Stimulated activated naive CD4-positive, alpha-beta T cell (primary cell): Measurements from ENCODE around the gene PPFIA1.

Experiments
- DNase-seq, 6 experiments: peaks; one replicate each; lab custom pipeline; 2025; lab: John Stamatoyannopoulos, UW

PPFIA1 gene

GRCh38 chr11:70297341-70297740, 26.9 kb downstream of the PPFIA1 start:
- no peak for DNase-seq

- DNase-seq, result no peak
Measured at GRCh38 chr11:70298243-70298915, 27.9 kb downstream of the PPFIA1 start.

- no peak for DNase-seq
Measured at GRCh38 chr11:70299636-70300035, 29.1 kb downstream of the PPFIA1 start.

GRCh38 chr11:70301191-70301590, 30.7 kb downstream of the PPFIA1 start:
- no peak for DNase-seq

GRCh38 chr11:70301721-70302418, 31.4 kb downstream of the PPFIA1 start:
- DNase-seq, result no peak

GRCh38 chr11:70302419-70302752, 31.9 kb downstream of the PPFIA1 start:
- DNase-seq, result no peak

- DNase-seq, result no peak
Measured at GRCh38 chr11:70303070-70303469, 32.6 kb downstream of the PPFIA1 start.

GRCh38 chr11:70304208-70304603, 33.7 kb downstream of the PPFIA1 start:
- DNase-seq, result no peak

GRCh38 chr11:70305501-70305900, 35.0 kb downstream of the PPFIA1 start:
- DNase-seq, result no peak

GRCh38 chr11:70306586-70307033, 36.1 kb downstream of the PPFIA1 start:
- DNase-seq, result no peak

- no peak for DNase-seq
Measured at GRCh38 chr11:70307176-70307575, 36.7 kb downstream of the PPFIA1 start.

GRCh38 chr11:70311616-70312015, 41.1 kb downstream of the PPFIA1 start:
- DNase-seq, result no peak

- DNase-seq, result no peak
Measured at GRCh38 chr11:70312401-70313357, 42.2 kb downstream of the PPFIA1 start.

- no peak for DNase-seq
Measured at GRCh38 chr11:70313945-70314344, 43.5 kb downstream of the PPFIA1 start.

GRCh38 chr11:70314730-70315129, 44.2 kb downstream of the PPFIA1 start:
- no peak for DNase-seq

- no peak for DNase-seq
Measured at GRCh38 chr11:70315716-70316115, 45.2 kb downstream of the PPFIA1 start.

- no peak for DNase-seq
Measured at GRCh38 chr11:70317581-70318305, 47.3 kb downstream of the PPFIA1 start.

GRCh38 chr11:70319396-70320076, 49.0 kb downstream of the PPFIA1 start:
- no peak for DNase-seq

- DNase-seq, result no peak
Measured at GRCh38 chr11:70322666-70323065, 52.2 kb downstream of the PPFIA1 start.

- no peak for DNase-seq
Measured at GRCh38 chr11:70323806-70324205, 53.3 kb downstream of the PPFIA1 start.

GRCh38 chr11:70324376-70325115, 54.1 kb downstream of the PPFIA1 start:
- no peak for DNase-seq
